HCT116 (cell line): ENCODE data around the gene OR10A6. TPM values are rescaled to one million over a fixed set of nuclear protein-coding genes. Genes with fewer than 3 reads are reported as not detected.

ENCODE experiments used
- ATAC-seq: fragments of 200-7000 bp; cut with Tn5 transposase; 2 replicates; pipeline ENCODE4 v1.9.1; 2020; ENCODE audit warnings: mild to moderate bottlenecking, moderate library complexity
- BruUV-seq: library from RNA; stranded (reverse); fragments of 400-500 nt; replicated peaks from 2 replicates; lab custom pipeline; 2021; lab: Mats Ljungman, UMichigan
- CTCF ChIA-PET: fragments of 300-600 bp; sonication (Branson Sonifier 250); formaldehyde crosslinking; loops from one replicate; lab custom pipeline; 2021; ENCODE audit warnings: antibody characterized with exemption; lab: Charles Lee
- POLR2A ChIA-PET: fragments of 300-600, 350-600 bp; sonication (Branson Sonifier 250); formaldehyde crosslinking; loops from one replicate; lab custom pipeline; 2021; ENCODE audit warnings: antibody characterized with exemption; lab: Charles Lee
- RAD21 ChIA-PET, 2 experiments: fragments of 300-600 bp; sonication (Branson Sonifier 250); formaldehyde crosslinking; loops; one replicate each; lab custom pipeline; 2023; ENCODE audit warnings: low total read pairs in 2 of 2; ENCODE audit not compliant: uncharacterized antibody in 2 of 2, unreplicated experiment in 2 of 2, low non-redundant PET in 1 of 2; lab: Charles Lee
- DNase-seq: peaks from one replicate; pipeline ENCODE4 v3.0.0-alpha.2; 2010; ENCODE audit warnings: low read depth, low spot score
- H2AFZ ChIP-seq: fragments of 200-600 bp; shearing (Covaris generic), sonication (generic); 2 replicates; pipeline ENCODE4 v1.6.1; 2017; ENCODE audit warnings: low read depth, mixed run types, mixed read lengths, antibody characterized with exemption, low read length; ENCODE audit not compliant: poor library complexity, severe bottlenecking
- H3K27ac ChIP-seq: 2 replicates; pipeline ENCODE4 v1.5.1; 2012; ENCODE audit warnings: low read depth, low read length
- H3K27me3 ChIP-seq: fragments of 200-600 bp; sonication (generic); 2 replicates; pipeline ENCODE4 v1.6.1; 2016; ENCODE audit warnings: mixed run types, low read length, mixed read lengths; ENCODE audit not compliant: insufficient read depth
- H3K36me3 ChIP-seq, 2 experiments: fragments of 200-500 bp in 1 of 2; fragments of 200-600 bp in 1 of 2; sonication (Bioruptor generic) in 1 of 2; sonication (generic) in 1 of 2; 2 replicates each; pipeline versions ENCODE4 v1.5.1 to v1.6.1; 2014 to 2016; ENCODE audit warnings: low read length in 2 of 2, inconsistent platforms in 1 of 2, mixed read lengths in 1 of 2, mixed run types in 1 of 2; ENCODE audit not compliant: insufficient read depth in 2 of 2, control insufficient read depth in 1 of 2
- H3K4me1 ChIP-seq, 2 experiments: fragments of 200-600 bp in 1 of 2; sonication (generic) in 1 of 2; 2 replicates each; pipeline versions ENCODE4 v1.5.1 to v1.6.1; 2012 to 2017; ENCODE audit warnings: low read length in 2 of 2, inconsistent platforms in 1 of 2, mild to moderate bottlenecking in 1 of 2, mixed read lengths in 1 of 2, mixed run types in 1 of 2, moderate library complexity in 1 of 2; ENCODE audit not compliant: insufficient read depth in 2 of 2, control insufficient read depth in 1 of 2
- H3K4me2 ChIP-seq: fragments of 200-600 bp; sonication (generic); 2 replicates; pipeline ENCODE4 v1.6.1; 2017; ENCODE audit warnings: mixed run types, low read length, mixed read lengths
- H3K4me3 ChIP-seq, 2 experiments: fragments of 200-600 bp in 1 of 2; sonication (generic) in 1 of 2; replicated peaks in 1 of 2; 2 replicates each; pipeline ENCODE4 v1.5.1; 2011 to 2016; ENCODE audit warnings: low read length in 2 of 2, control low read depth in 1 of 2, low read depth in 1 of 2, mild to moderate bottlenecking in 1 of 2, mixed read lengths in 1 of 2, mixed run types in 1 of 2
- H3K79me2 ChIP-seq: fragments of 200-600 bp; sonication (generic); 2 replicates; pipeline ENCODE4 v1.6.1; 2017; ENCODE audit warnings: mild to moderate bottlenecking, mixed run types, low read length, moderate library complexity, mixed read lengths; ENCODE audit not compliant: insufficient read depth
- H3K9ac ChIP-seq: fragments of 200-600 bp; sonication (generic); 2 replicates; pipeline ENCODE4 v1.6.1; 2016; ENCODE audit warnings: low read length, mixed read lengths
- H3K9me2 ChIP-seq: fragments of 200-600 bp; sonication (generic), shearing (Covaris generic); 2 replicates; pipeline ENCODE4 v1.6.1; 2017; ENCODE audit warnings: mixed run types, mild to moderate bottlenecking, moderate library complexity; ENCODE audit not compliant: insufficient read depth
- H3K9me3 ChIP-seq, 2 experiments: fragments of 200-500 bp in 1 of 2; fragments of 200-600 bp in 1 of 2; sonication (Bioruptor generic) in 1 of 2; sonication (generic) in 1 of 2; 2 replicates each; pipeline ENCODE4 v1.6.1; 2014 to 2017; ENCODE audit warnings: low read length in 2 of 2, mixed read lengths in 2 of 2, inconsistent platforms in 1 of 2, low read depth in 1 of 2, mild to moderate bottlenecking in 1 of 2, mixed run types in 1 of 2, moderate library complexity in 1 of 2; ENCODE audit not compliant: control insufficient read depth in 1 of 2, insufficient read depth in 1 of 2
- H4K20me1 ChIP-seq: fragments of 200-600 bp; sonication (generic), shearing (Covaris generic); 2 replicates; pipeline ENCODE4 v1.6.1; 2017; ENCODE audit warnings: mixed run types, mild to moderate bottlenecking, moderate library complexity; ENCODE audit not compliant: insufficient read depth
- CTCF ChIP-seq, 3 experiments: fragments of 200-600 bp in 1 of 3; sonication (generic) in 1 of 3; IDR thresholded peaks in 2 of 3; conservative IDR thresholded peaks in 1 of 3; 2 replicates each; pipeline ENCODE4 v1.5.1; 2012 to 2017; ENCODE audit warnings: low read depth in 2 of 3, low read length in 2 of 3, antibody characterized with exemption in 1 of 3, borderline replicate concordance in 1 of 3, control low read depth in 1 of 3, mild to moderate bottlenecking in 1 of 3, mixed read lengths in 1 of 3, mixed run types in 1 of 3, moderate library complexity in 1 of 3; ENCODE audit not compliant: insufficient read depth in 1 of 3
- JUND ChIP-seq: IDR thresholded peaks from 2 replicates; pipeline ENCODE4 v1.6.1; 2012
- MAX ChIP-seq: IDR thresholded peaks from 2 replicates; pipeline ENCODE4 v1.6.1; 2012
- POLR2A ChIP-seq: IDR thresholded peaks from 2 replicates; pipeline ENCODE4 v1.7.0; 2011; ENCODE audit warnings: borderline replicate concordance; ENCODE audit not compliant: insufficient read depth, insufficient read length; ENCODE audit errors: extremely low read depth
- POLR2AphosphoS5 ChIP-seq: IDR thresholded peaks from 2 replicates; pipeline ENCODE4 v1.6.1; 2011; ENCODE audit warnings: mild to moderate bottlenecking, low read depth, low read length, moderate library complexity
- RAD21 ChIP-seq: IDR thresholded peaks from 2 replicates; pipeline ENCODE4 v1.6.1; 2012; ENCODE audit warnings: low read depth, mild to moderate bottlenecking
- YY1 ChIP-seq: IDR thresholded peaks from 2 replicates; pipeline ENCODE4 v1.6.1; 2011; ENCODE audit warnings: low read length, low read depth, moderate library complexity, mild to moderate bottlenecking; ENCODE audit not compliant: insufficient replicate concordance; ENCODE audit errors: extremely low read depth
- intact Hi-C: fragments of 100-400 bp; cut with micrococcal nuclease; formaldehyde crosslinking; loops from 2 replicates; pipeline ENCODE4 v1.10.0; 2022
- total RNA-seq: library from RNA; stranded (reverse); gene quantifications from one replicate; pipeline ENCODE4 v1.2.1, GENCODE V29; 2021; ENCODE audit not compliant: unreplicated experiment

Gene OR10A6
- total RNA-seq, 1 experiment from 2014 or later = not detected

DNA sequence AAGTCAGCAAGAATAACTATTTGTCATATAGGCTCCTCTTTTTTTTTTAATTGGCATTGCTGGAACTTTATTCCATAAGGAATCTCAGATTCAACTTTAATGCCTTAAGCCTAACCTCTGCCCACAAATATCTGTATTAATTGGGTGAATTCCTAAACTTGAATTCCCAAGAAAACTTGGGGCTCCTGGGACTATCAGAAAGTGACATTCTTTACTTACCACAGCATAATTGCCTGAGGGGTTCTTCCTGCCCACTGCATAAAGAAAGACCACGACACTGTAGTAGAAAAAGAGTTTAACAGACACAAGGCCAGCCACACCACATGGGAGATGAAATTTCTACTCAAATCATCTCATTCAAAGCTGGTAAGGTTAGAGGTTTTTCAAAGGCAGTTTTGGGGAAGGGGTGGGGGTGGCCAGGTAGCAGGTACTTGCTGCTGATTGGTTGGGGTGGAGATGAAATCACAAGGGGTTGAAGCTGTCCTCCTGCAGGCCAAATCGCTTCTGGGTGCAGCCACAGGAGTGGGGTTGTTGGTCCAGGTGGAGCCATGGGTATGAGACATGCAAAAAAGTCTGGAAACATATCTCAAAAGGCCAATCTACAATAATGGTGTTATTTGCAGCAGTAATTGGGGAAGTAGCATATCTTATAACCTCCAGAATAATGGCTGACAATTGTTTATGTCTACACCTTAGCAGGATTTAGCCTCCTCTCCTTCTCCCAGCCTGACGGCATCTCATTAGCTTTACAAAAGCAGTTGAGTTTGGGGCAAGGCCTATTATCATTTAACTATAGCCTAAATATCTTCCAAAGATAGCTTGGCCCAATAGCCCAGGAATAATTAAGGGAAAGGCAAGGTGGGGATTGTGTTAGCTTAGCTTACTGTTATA lies 38.9 kb upstream of the OR10A6 start:
- no peaks in the 10 kb centered on the region for H3K4me1 ChIP-seq
- H3K36me3 ChIP-seq = no peaks in the 10 kb centered on the region
- H4K20me1 ChIP-seq = no peaks in the 10 kb centered on the region
- H3K9ac ChIP-seq = no peak overlapping the region
- intact Hi-C loops = no loop called here
- ATAC-seq = no peak
- H3K27ac ChIP-seq = no peak overlapping the region
- H3K27me3 ChIP-seq = peaks cover 37% of the 10 kb centered on the region; the same call in 1 of the 2 replicates
- TF ChIP-seq RAD21 (no peak), CTCF (IDR thresholded peaks at IDR 0.05 in 2 of 3, conservative IDR thresholded peaks at IDR 0.05 in 1 of 3; ENCODE audit: borderline replicate concordance in 1 of 3, insufficient read depth in 1 of 3, low read depth in 2 of 3, low read length in 2 of 3) (no peak), JUND (no peak), POLR2AphosphoS5 (no peak), POLR2A (no peak), MAX (no peak)
- TF ChIP-seq, all 23 proteins: peak for 0
- ChIA-PET POLR2A (no interaction called here), RAD21 (no interaction called here), CTCF (interaction anchor here (1.0 kb wide), 1 partner anchor 77 kb away, joined by 3 read pairs; no protein-coding TSS in a partner anchor)
- H3K4me3 ChIP-seq = no peak overlapping the region
- H3K9me2 ChIP-seq = no peaks in the 10 kb centered on the region
- no peak for DNase-seq
- no peak overlapping the region for H2AFZ ChIP-seq
- H3K9me3 ChIP-seq = no peaks in the 10 kb centered on the region
- no peaks in the 10 kb centered on the region for H3K79me2 ChIP-seq
- H3K4me2 ChIP-seq = no peak overlapping the region
- BruUV-seq = no TSS peak

DNA sequence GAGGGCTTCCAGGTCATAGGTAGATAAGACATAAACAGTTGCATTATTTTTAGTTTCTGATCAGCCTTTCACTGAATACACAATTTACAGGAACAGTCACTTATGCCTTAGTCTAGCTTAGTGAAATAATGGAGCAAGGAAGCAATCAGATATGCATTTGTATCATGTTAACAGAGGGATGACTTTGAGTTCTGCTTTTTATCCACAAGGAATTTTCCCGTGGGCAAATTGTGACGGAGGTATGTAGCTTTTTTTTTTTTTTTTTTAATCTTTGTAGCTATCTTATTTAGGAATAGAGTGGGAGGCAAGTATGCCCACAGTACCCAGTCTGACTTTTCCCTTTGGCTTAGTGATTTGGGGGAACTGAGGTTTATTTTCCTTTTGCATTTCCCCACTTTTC lies 37.6 kb upstream of the OR10A6 start:
- POLR2A ChIA-PET = no interaction called here
- Histone ChIP-seq H2AFZ (no peak overlapping the region), H3K4me1 (no peaks in the 10 kb centered on the region), H4K20me1 (no peaks in the 10 kb centered on the region), H3K9ac (no peak overlapping the region), H3K9me3 (no peaks in the 10 kb centered on the region), H3K4me3 (no peak overlapping the region), H3K79me2 (no peaks in the 10 kb centered on the region), H3K27me3 (peaks cover 37% of the 10 kb centered on the region; the same call in 1 of the 2 replicates), H3K27ac (no peak overlapping the region), H3K9me2 (no peaks in the 10 kb centered on the region), H3K36me3 (no peaks in the 10 kb centered on the region), H3K4me2 (no peak overlapping the region)
- no peak for TF ChIP-seq MAX
- TF ChIP-seq YY1 = no peak
- CTCF ChIA-PET = interaction anchor here (0.7 kb wide), 1 partner anchor 76 kb away, joined by 3 read pairs; no protein-coding TSS in a partner anchor
- RAD21 ChIA-PET = no interaction called here
- intact Hi-C loops = no loop called here
- no peak for ATAC-seq
- no TSS peak for BruUV-seq
- DNase-seq = no peak
